ENCODE results near the gene DEPP1. TPM values are rescaled to one million over a fixed set of nuclear protein-coding genes. Genes with fewer than 3 reads are reported as not detected.

Gene DEPP1
- total and polyA plus RNA-seq, 2 donors (not counting 3 experiments of a cell fraction or from before 2014, with no cell fraction given), result 364 to 951 TPM

DNA sequence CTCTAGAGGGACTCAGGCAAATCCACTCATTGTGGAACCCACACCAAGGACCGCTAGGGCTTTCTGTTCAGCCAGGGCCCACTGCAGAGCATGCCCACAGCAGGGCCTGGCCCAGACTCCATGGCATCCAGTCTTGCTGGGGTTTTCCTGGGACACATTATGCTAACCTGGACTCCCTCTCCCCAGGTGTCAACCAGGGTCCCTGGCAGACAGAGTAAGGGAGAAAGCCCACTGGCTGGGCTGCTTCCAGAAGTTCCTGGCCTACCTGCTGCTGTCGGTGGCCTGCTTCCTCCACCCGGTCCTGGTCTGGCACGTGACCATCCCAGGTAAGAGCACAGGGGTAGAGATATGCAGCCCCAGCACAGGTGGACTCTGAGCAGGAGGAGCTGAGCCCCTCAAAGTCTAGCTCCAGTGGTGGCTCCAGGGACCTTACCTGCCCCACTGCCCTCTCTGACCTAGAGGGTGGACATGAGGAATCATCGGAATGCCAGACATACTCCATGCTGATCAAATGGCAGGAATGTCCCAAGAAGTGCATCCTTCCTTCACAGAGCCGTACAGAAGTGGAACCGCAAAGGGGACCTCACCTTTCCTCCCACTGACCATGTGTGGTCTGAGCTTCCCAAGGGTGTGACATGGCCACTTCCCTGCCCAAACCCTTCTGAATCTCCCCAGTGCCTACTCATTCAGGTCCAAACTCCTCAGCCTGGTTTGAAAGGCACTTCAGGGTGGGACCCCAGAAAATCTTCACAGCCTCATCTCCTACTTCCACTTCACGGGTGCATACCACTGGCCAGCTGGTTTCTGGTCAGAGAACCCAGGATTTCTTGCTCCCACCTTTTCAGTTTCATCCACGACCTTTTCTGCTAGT is 44.9 kb downstream of the DEPP1 start:
- ChIA-PET POLR2A (interaction anchor here (1.6 kb wide), 1 partner anchor 45 kb away, joined by 5 read pairs; the partner anchor contains the start of gene DEPP1), CTCF (interaction anchor here (0.7 to 4.8 kb wide), 26 partner anchors 8 to 316 kb away, joined by 3 to 62 read pairs (median 7); partner anchors contain the start of genes DEPP1, RASSF4 and ZNF22)
- FAIRE-seq (no peak), DNase-seq (ENCODE audit: low read depth, low spot score) (no peak)
- Histone ChIP-seq H3K36me3 (ENCODE audit: control insufficient read depth in 2 of 2, extremely low read depth in 1 of 2, insufficient read depth in 2 of 2, low read length in 2 of 2) (no peaks in the 10 kb centered on the region), H3K9me1 (replicated peaks; ENCODE audit: control insufficient read depth, extremely low read depth, insufficient read depth, low read length) (no peaks in the 10 kb centered on the region), H3K9me3 (replicated peaks; ENCODE audit: control insufficient read depth, insufficient read depth, low read length) (no peaks in the 10 kb centered on the region), H3K27ac (ENCODE audit: insufficient read depth, low read depth, low read length) (no peak overlapping the region), H3K79me2 (ENCODE audit: control insufficient read depth, insufficient read depth, low read length) (no peaks in the 10 kb centered on the region), H3K4me3 (replicated peaks in 1 of 3; ENCODE audit: insufficient read depth in 1 of 3, low read depth in 1 of 3, low read length in 3 of 3) (no peak overlapping the region), H4K20me1 (replicated peaks; ENCODE audit: control insufficient read depth, extremely low read depth, insufficient read depth, low read length) (no peaks in the 10 kb centered on the region), H3K4me2 (ENCODE audit: insufficient read depth, low read length) (no peak overlapping the region), H3K4me1 (ENCODE audit: control insufficient read depth, extremely low read depth, insufficient read depth, low read length) (no peaks in the 10 kb centered on the region), H3K27me3 (ENCODE audit: control insufficient read depth in 2 of 2, insufficient read depth in 2 of 2, low read length in 2 of 2) (no peaks in the 10 kb centered on the region), H3K9ac (replicated peaks; ENCODE audit: extremely low read depth, insufficient read depth, low read length) (no peak overlapping the region), H2AFZ (ENCODE audit: low read depth, low read length) (no peak overlapping the region)
- intact Hi-C loops (cut with micrococcal nuclease) (loop anchor here (2.0 kb wide), 2 partner anchors 75 to 301 kb away; no protein-coding TSS in a partner anchor), dilution Hi-C loops (cut with MboI; ENCODE audit: extremely low pct_ligation_motif_present, low sequenced_read_pairs) (no loop called here)
- TF ChIP-seq POLR2AphosphoS5 (IDR thresholded peaks at IDR 0.05; ENCODE audit: insufficient read depth, low read depth, low read length) (no peak), POLR2A (IDR thresholded peaks at IDR 0.05; ENCODE audit: low read depth, low read length) (no peak), JUN (IDR thresholded peaks at IDR 0.05; ENCODE audit: borderline replicate concordance, insufficient read depth, insufficient read length, low read depth) (no peak), FOS (IDR thresholded peaks at IDR 0.05; ENCODE audit: borderline replicate concordance, insufficient read depth, low read length) (no peak)
- TF ChIP-seq, protein P1, sequence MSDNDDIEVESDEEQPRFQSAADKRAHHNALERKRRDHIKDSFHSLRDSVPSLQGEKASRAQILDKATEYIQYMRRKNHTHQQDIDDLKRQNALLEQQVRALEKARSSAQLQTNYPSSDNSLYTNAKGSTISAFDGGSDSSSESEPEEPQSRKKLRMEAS (IDR thresholded peaks at IDR 0.05; ENCODE audit: insufficient read depth, insufficient read length), result no peak
- TF ChIP-seq, protein P2, sequence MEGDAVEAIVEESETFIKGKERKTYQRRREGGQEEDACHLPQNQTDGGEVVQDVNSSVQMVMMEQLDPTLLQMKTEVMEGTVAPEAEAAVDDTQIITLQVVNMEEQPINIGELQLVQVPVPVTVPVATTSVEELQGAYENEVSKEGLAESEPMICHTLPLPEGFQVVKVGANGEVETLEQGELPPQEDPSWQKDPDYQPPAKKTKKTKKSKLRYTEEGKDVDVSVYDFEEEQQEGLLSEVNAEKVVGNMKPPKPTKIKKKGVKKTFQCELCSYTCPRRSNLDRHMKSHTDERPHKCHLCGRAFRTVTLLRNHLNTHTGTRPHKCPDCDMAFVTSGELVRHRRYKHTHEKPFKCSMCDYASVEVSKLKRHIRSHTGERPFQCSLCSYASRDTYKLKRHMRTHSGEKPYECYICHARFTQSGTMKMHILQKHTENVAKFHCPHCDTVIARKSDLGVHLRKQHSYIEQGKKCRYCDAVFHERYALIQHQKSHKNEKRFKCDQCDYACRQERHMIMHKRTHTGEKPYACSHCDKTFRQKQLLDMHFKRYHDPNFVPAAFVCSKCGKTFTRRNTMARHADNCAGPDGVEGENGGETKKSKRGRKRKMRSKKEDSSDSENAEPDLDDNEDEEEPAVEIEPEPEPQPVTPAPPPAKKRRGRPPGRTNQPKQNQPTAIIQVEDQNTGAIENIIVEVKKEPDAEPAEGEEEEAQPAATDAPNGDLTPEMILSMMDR (IDR thresholded peaks at IDR 0.05; ENCODE audit: extremely low read depth in 1 of 2, insufficient read depth in 1 of 2, low read depth in 1 of 2, low read length in 2 of 2), result no peak
- BruUV-seq (replicated peaks), result no TSS peak
